Brain microvascular endothelial cell (primary cell): ENCODE data around the gene VSTM5.

ENCODE experiments used
- DNase-seq: peaks from one replicate; pipeline ENCODE4 v3.0.0-alpha.2; 2020
- H3K27ac ChIP-seq: fragments of 250-450 bp; sonication (Bioruptor Pico); 2 replicates; pipeline ENCODE4 v1.5.1; 2020; ENCODE audit warnings: mild to moderate bottlenecking, moderate library complexity
- H3K27me3 ChIP-seq: fragments of 250-450 bp; sonication (Bioruptor Pico); replicated peaks from 2 replicates; pipeline ENCODE4 v1.5.1; 2020; ENCODE audit warnings: mild to moderate bottlenecking
- H3K36me3 ChIP-seq: fragments of 250-450 bp; sonication (Bioruptor Pico); replicated peaks from 2 replicates; pipeline ENCODE4 v1.5.1; 2020; ENCODE audit warnings: mild to moderate bottlenecking
- H3K4me3 ChIP-seq: 2 replicates; pipeline ENCODE4 v1.5.1; 2011; ENCODE audit warnings: low read depth, mild to moderate bottlenecking, control low read depth, low read length, moderate library complexity
- in situ Hi-C: cut with HindIII; loops from 2 replicates; pipeline ENCODE4 v1.10.0; 2017; ENCODE audit warnings: low sequenced_read_pairs, low pct_ligation_motif_present
- TF ChIP-seq, protein P1 (sequence below): IDR thresholded peaks from 2 replicates; pipeline ENCODE4 v1.5.1; 2011; ENCODE audit warnings: low read depth, mild to moderate bottlenecking, moderate library complexity, low read length, control low read depth, inconsistent platforms; ENCODE audit errors: missing control alignments

The VSTM5 gene

GRCh38 chr11:93857413-93858120, 7.1 kb upstream of the VSTM5 start:
- no peak overlapping the region for H3K27ac ChIP-seq
- no peak overlapping the region for H3K4me3 ChIP-seq
- in situ Hi-C loops, result no loop called here
- H3K36me3 ChIP-seq, result no peaks in the 10 kb centered on the region
- TF ChIP-seq, protein P1, sequence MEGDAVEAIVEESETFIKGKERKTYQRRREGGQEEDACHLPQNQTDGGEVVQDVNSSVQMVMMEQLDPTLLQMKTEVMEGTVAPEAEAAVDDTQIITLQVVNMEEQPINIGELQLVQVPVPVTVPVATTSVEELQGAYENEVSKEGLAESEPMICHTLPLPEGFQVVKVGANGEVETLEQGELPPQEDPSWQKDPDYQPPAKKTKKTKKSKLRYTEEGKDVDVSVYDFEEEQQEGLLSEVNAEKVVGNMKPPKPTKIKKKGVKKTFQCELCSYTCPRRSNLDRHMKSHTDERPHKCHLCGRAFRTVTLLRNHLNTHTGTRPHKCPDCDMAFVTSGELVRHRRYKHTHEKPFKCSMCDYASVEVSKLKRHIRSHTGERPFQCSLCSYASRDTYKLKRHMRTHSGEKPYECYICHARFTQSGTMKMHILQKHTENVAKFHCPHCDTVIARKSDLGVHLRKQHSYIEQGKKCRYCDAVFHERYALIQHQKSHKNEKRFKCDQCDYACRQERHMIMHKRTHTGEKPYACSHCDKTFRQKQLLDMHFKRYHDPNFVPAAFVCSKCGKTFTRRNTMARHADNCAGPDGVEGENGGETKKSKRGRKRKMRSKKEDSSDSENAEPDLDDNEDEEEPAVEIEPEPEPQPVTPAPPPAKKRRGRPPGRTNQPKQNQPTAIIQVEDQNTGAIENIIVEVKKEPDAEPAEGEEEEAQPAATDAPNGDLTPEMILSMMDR, result no peak
- no peaks in the 10 kb centered on the region for H3K27me3 ChIP-seq
- no peak for DNase-seq

DNA sequence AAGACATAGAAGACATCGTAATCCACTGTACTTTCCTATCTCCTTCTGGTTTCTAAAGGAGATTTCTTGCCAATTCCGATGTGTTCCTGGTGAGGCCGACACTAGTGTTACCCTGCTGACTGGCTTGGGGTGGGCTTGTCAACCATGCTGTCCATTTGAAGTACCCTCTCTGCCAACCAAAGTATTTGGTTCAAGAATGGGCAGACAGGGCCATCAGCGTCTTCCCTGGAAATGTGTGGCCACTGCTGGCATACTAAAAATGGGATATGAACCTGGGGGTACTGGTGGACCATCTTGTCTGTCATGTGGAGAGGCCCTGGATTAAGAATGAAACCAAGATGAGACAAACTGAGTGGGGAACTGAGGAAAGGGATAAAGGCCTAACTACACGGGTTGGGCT, 1.8 kb upstream of the VSTM5 start:
- Histone ChIP-seq H3K27me3 (no peaks in the 10 kb centered on the region), H3K4me3 (no peak overlapping the region), H3K36me3 (no peaks in the 10 kb centered on the region), H3K27ac (no peak overlapping the region)
- in situ Hi-C loops, result no loop called here
- DNase-seq, result no peak
- TF ChIP-seq, protein P1, result no peak

GRCh38 chr11:93849751-93850593, 446 bp downstream of the VSTM5 start:
- TF ChIP-seq, protein P1, result no peak
- no peak for DNase-seq
- H3K27ac ChIP-seq, result no peak overlapping the region
- H3K4me3 ChIP-seq, result peak overlapping the region; percentile 47
- H3K36me3 ChIP-seq, result no peaks in the 10 kb centered on the region
- no peaks in the 10 kb centered on the region for H3K27me3 ChIP-seq
- in situ Hi-C loops, result no loop called here

DNA sequence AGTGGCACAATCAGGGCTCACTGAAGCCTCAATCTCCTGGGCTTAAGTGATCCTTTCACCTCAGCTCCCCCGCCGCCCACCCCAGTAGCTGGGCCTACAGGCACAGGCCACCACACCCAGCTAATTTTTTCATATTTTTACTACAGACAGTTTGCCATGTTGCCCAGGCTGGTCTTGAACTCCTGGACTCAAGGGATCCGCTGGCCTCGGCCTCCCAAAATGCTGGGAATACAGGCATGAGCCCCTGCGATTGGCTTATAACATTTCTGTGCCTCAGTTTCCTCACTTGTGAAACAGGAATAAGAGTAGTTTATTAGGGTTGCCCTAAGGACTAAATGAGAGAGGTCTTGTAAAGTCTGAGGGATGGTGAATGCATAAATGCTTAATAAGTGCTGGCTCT, 1.2 kb downstream of the VSTM5 start:
- in situ Hi-C loops, result no loop called here

DNA sequence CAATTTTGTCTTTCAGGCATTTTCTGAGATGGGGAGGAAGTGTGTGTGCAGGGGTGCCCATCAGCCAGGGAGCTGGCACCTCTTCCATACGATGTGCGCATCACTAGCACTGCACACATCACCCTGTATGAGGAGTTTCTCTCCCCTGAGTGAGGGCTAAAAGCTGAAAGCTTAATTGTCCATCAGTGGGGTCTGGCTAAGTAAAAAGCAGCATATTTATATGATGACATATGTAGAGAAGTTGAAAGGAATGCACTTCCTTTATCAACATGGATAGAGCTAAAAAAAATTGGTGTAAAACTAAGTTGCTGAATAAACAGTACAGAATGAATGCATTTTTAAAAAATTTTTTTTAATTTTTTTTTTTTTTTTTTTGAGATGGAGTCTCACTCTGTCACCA, 4.0 kb downstream of the VSTM5 start:
- DNase-seq, result no peak
- Histone ChIP-seq H3K4me3 (no peak overlapping the region), H3K27me3 (no peaks in the 10 kb centered on the region), H3K36me3 (no peaks in the 10 kb centered on the region), H3K27ac (no peak overlapping the region)
- in situ Hi-C loops, result no loop called here
- TF ChIP-seq, protein P1, result no peak

More for the DNA sequence above, 1.2 kb downstream of the VSTM5 start:
- H3K27ac ChIP-seq, result no peak overlapping the region
- TF ChIP-seq, protein P1, result no peak
- no peaks in the 10 kb centered on the region for H3K27me3 ChIP-seq
- H3K4me3 ChIP-seq, result no peak overlapping the region
- H3K36me3 ChIP-seq, result no peaks in the 10 kb centered on the region
- DNase-seq, result no peak
